Neural cell (in vitro differentiated cells): Measurements from ENCODE around the gene TAF11. TPM values are rescaled to one million over a fixed set of nuclear protein-coding genes. Genes with fewer than 3 reads are reported as not detected.

Source experiments
- H2AFZ ChIP-seq: fragments of 200-600, 300-800 bp; sonication (generic), shearing (Covaris generic); 2 replicates; pipeline ENCODE4 v1.6.0; 2014; ENCODE audit warnings: low read depth, mild to moderate bottlenecking, antibody characterized with exemption, low read length, moderate library complexity
- H3F3A ChIP-seq: fragments of 200-600 bp; shearing (Covaris generic); 2 replicates; pipeline ENCODE4 v1.6.1; 2016; ENCODE audit warnings: mild to moderate bottlenecking, moderate library complexity, mixed read lengths, antibody characterized with exemption, low read length; ENCODE audit not compliant: insufficient read depth, poor library complexity, severe bottlenecking
- H3K27ac ChIP-seq: fragments of 200-600, 300-800 bp; sonication (generic), shearing (Covaris generic); 2 replicates; pipeline ENCODE4 v1.5.1; 2014; ENCODE audit warnings: mild to moderate bottlenecking, low read length, moderate library complexity
- H3K27me3 ChIP-seq: fragments of 300-800, 200-600 bp; sonication (generic), shearing (Covaris generic); 2 replicates; pipeline ENCODE4 v1.6.0; 2014; ENCODE audit warnings: mild to moderate bottlenecking, low read depth, low read length, moderate library complexity; ENCODE audit not compliant: insufficient read depth
- H3K36me3 ChIP-seq: fragments of 300-800, 200-600 bp; sonication (generic), shearing (Covaris generic); 2 replicates; pipeline ENCODE4 v1.5.1; 2014; ENCODE audit warnings: mild to moderate bottlenecking, antibody characterized with exemption, low read length, moderate library complexity; ENCODE audit not compliant: insufficient read depth
- H3K4me2 ChIP-seq: fragments of 300-800, 200-600 bp; sonication (generic), shearing (Covaris generic); 2 replicates; pipeline ENCODE4 v1.6.0; 2014; ENCODE audit warnings: mild to moderate bottlenecking, low read length
- H3K4me3 ChIP-seq: fragments of 300-800, 200-600 bp; sonication (generic), shearing (Covaris generic); 2 replicates; pipeline ENCODE4 v1.5.1; 2014; ENCODE audit warnings: mild to moderate bottlenecking, low read length, moderate library complexity
- H3K79me2 ChIP-seq: fragments of 200-600 bp; shearing (Covaris generic); replicated peaks from 2 replicates; pipeline ENCODE4 v1.6.0; 2014; ENCODE audit warnings: mild to moderate bottlenecking, low read length, moderate library complexity; ENCODE audit not compliant: insufficient read depth
- H3K9ac ChIP-seq: fragments of 300-800, 200-600 bp; sonication (generic), shearing (Covaris generic); 2 replicates; pipeline ENCODE4 v1.6.1; 2016; ENCODE audit warnings: mild to moderate bottlenecking, low read length, mixed read lengths
- H3K9me2 ChIP-seq: fragments of 200-600 bp; shearing (Covaris generic); 2 replicates; pipeline ENCODE4 v1.6.1; 2016; ENCODE audit warnings: mild to moderate bottlenecking, low read length, mixed read lengths; ENCODE audit not compliant: insufficient read depth
- H3K9me3 ChIP-seq: fragments of 200-600, 300-800 bp; sonication (generic), shearing (Covaris generic); 2 replicates; pipeline ENCODE4 v1.6.1; 2016; ENCODE audit warnings: mild to moderate bottlenecking, mixed run types, low read length, moderate library complexity, mixed read lengths
- H4K20me1 ChIP-seq: fragments of 200-600 bp; shearing (Covaris generic); 2 replicates; pipeline ENCODE4 v1.6.1; 2016; ENCODE audit warnings: mild to moderate bottlenecking, mixed run types; ENCODE audit not compliant: insufficient read depth
- CTCF ChIP-seq: fragments of 450-650 bp; IDR thresholded peaks from 2 replicates; pipeline ENCODE4 v1.5.1; 2014; ENCODE audit warnings: antibody characterized with exemption, mild to moderate bottlenecking, moderate library complexity; ENCODE audit not compliant: poor library complexity, severe bottlenecking
- EP300 ChIP-seq: fragments of 450-650 bp; conservative IDR thresholded peaks from 2 replicates; pipeline ENCODE4 v1.6.1; 2014; ENCODE audit warnings: antibody characterized with exemption, mild to moderate bottlenecking, moderate library complexity; ENCODE audit not compliant: poor library complexity, severe bottlenecking
- EZH2 ChIP-seq: fragments of 200-600, 300-800 bp; shearing (Covaris generic), sonication (generic); IDR thresholded peaks from 2 replicates; pipeline ENCODE4 v1.6.1; 2014; ENCODE audit warnings: antibody characterized with exemption, low read length, borderline replicate concordance, mild to moderate bottlenecking; ENCODE audit not compliant: insufficient read depth, poor library complexity, severe bottlenecking
- MXI1 ChIP-seq: fragments of 450-650 bp; conservative IDR thresholded peaks from 2 replicates; pipeline ENCODE4 v1.6.1; 2014; ENCODE audit warnings: antibody characterized with exemption, mild to moderate bottlenecking; ENCODE audit not compliant: poor library complexity, severe bottlenecking
- POLR2AphosphoS5 ChIP-seq: IDR thresholded peaks from 2 replicates; pipeline ENCODE4 v1.6.1; 2012
- RAD21 ChIP-seq: fragments of 450-650 bp; conservative IDR thresholded peaks from 2 replicates; pipeline ENCODE4 v1.6.1; 2014; ENCODE audit warnings: antibody characterized with exemption, mild to moderate bottlenecking, moderate library complexity
- SMC3 ChIP-seq: fragments of 450-650 bp; conservative IDR thresholded peaks from 2 replicates; pipeline ENCODE4 v1.6.1; 2014; ENCODE audit warnings: antibody characterized with exemption, mild to moderate bottlenecking, moderate library complexity; ENCODE audit not compliant: poor library complexity
- TAF1 ChIP-seq: IDR thresholded peaks from 2 replicates; pipeline ENCODE4 v1.6.1; 2012; ENCODE audit warnings: low read depth
- polyA plus RNA-seq: library from polyadenylated mRNA; depleted of rRNA; stranded (reverse); fragments of >200 nt; gene quantifications from 2 replicates; pipeline ENCODE4 v1.2.3, GENCODE V29; 2014
- TF ChIP-seq, protein P1 (sequence below): IDR thresholded peaks from 2 replicates; pipeline ENCODE4 v1.6.1; 2012; ENCODE audit warnings: borderline replicate concordance

The TAF11 gene
- polyA plus RNA-seq, 1 donor from 2014 or later, result 115 TPM

GRCh38 chr6:34852406-34853085, 35.3 kb downstream of the TAF11 start:
- Histone ChIP-seq H3K36me3 (no peaks in the 10 kb centered on the region), H3K27ac (no peak overlapping the region), H2AFZ (no peak overlapping the region), H3K9me3 (no peaks in the 10 kb centered on the region), H3K4me2 (no peak overlapping the region), H3K4me3 (no peak overlapping the region), H4K20me1 (no peaks in the 10 kb centered on the region), H3K9ac (no peak overlapping the region), H3F3A (no peaks in the 10 kb centered on the region), H3K79me2 (no peaks in the 10 kb centered on the region), H3K9me2 (no peaks in the 10 kb centered on the region), H3K27me3 (no peaks in the 10 kb centered on the region)
- TF ChIP-seq TAF1, result no peak
- no peak for TF ChIP-seq MXI1
- no peak for TF ChIP-seq POLR2AphosphoS5
- no peak for TF ChIP-seq CTCF
- TF ChIP-seq, protein P1, sequence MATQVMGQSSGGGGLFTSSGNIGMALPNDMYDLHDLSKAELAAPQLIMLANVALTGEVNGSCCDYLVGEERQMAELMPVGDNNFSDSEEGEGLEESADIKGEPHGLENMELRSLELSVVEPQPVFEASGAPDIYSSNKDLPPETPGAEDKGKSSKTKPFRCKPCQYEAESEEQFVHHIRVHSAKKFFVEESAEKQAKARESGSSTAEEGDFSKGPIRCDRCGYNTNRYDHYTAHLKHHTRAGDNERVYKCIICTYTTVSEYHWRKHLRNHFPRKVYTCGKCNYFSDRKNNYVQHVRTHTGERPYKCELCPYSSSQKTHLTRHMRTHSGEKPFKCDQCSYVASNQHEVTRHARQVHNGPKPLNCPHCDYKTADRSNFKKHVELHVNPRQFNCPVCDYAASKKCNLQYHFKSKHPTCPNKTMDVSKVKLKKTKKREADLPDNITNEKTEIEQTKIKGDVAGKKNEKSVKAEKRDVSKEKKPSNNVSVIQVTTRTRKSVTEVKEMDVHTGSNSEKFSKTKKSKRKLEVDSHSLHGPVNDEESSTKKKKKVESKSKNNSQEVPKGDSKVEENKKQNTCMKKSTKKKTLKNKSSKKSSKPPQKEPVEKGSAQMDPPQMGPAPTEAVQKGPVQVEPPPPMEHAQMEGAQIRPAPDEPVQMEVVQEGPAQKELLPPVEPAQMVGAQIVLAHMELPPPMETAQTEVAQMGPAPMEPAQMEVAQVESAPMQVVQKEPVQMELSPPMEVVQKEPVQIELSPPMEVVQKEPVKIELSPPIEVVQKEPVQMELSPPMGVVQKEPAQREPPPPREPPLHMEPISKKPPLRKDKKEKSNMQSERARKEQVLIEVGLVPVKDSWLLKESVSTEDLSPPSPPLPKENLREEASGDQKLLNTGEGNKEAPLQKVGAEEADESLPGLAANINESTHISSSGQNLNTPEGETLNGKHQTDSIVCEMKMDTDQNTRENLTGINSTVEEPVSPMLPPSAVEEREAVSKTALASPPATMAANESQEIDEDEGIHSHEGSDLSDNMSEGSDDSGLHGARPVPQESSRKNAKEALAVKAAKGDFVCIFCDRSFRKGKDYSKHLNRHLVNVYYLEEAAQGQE, result no peak
- TF ChIP-seq RAD21, result no peak
- no peak for TF ChIP-seq EP300
- TF ChIP-seq EZH2, result no peak
- TF ChIP-seq SMC3, result no peak

- no peak overlapping the region for H2AFZ ChIP-seq
These were observed 36.5 kb downstream of the TAF11 start for GRCh38 chr6:34851361-34851760.

More at GRCh38 chr6:34851361-34851760, 36.5 kb downstream of the TAF11 start:
- Histone ChIP-seq H3K27ac (no peak overlapping the region), H3K36me3 (no peaks in the 10 kb centered on the region), H3K9ac (no peak overlapping the region), H3F3A (no peaks in the 10 kb centered on the region), H3K4me2 (no peak overlapping the region), H3K27me3 (no peaks in the 10 kb centered on the region), H3K79me2 (no peaks in the 10 kb centered on the region), H3K4me3 (no peak overlapping the region), H3K9me2 (no peaks in the 10 kb centered on the region), H4K20me1 (no peaks in the 10 kb centered on the region), H3K9me3 (no peaks in the 10 kb centered on the region)
- TF ChIP-seq, protein P1, result no peak
- TF ChIP-seq EP300, result no peak
- TF ChIP-seq TAF1, result no peak
- no peak for TF ChIP-seq CTCF
- no peak for TF ChIP-seq RAD21
- no peak for TF ChIP-seq SMC3
